COLO829 (cell line): ENCODE results near the gene RNF20.
"Not testable (repeated sequence)": the region's sequence is repeated elsewhere in the genome, so short reads cannot be mapped to it uniquely, and the experiment has no call there.

ENCODE experiments used
- DNase-seq: peaks from one replicate; pipeline ENCODE4 v3.0.0; 2012; ENCODE audit warnings: low spot score

The RNF20 gene

DNA sequence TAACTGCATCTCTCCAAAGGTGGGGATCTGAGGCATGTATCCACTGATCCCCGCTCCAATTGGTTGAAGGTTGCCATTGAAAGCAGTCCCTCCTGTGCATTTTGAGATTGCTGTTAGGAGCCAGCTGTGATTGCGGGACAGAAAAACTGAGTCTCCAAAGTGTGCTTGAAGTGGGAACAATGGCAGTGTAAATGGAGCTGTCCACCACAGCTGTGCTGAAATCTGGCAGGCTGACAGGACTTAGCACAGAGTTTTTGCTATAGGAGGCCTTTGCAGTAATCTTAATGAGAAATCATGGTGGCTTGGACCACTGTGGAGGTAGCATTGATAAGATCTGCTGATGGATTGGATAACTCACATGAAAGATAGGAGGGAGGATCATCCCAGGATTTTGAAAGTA is 3.3 kb downstream of the RNF20 start:
- peak; percentile 30 for DNase-seq

DNA sequence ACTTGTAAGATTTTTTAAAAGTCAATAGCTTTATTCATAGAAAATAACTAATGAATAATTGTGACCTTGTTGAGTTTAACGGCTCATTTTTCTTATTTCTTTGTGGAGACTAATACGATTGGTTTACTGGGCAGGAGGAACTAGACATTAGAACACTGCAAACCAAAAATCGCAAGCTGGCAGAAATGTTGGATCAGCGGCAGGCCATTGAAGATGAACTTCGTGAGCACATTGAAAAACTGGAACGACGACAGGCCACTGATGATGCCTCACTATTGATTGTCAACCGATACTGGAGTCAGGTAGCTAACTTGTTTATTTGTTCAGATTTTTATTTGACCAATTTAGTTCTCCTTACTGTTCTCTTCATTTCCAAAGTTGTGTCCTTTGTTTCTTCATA is 6.4 kb downstream of the RNF20 start:
- DNase-seq, result no peak

- DNase-seq, result no peak
Measured at GRCh38 chr9:101543098-101543735, 9.6 kb downstream of the RNF20 start.

GRCh38 chr9:101549472-101550098 is 15.9 kb downstream of the RNF20 start:
- not testable (repeated sequence) for DNase-seq

- DNase-seq, result no peak
Measured at GRCh38 chr9:101561740-101562139, 28.1 kb downstream of the RNF20 start.

- DNase-seq, result peak; percentile 82
Measured at GRCh38 chr9:101562966-101563365, 29.3 kb downstream of the RNF20 start.

- DNase-seq, result no peak
Measured at GRCh38 chr9:101564252-101564651, 30.6 kb downstream of the RNF20 start.

DNA sequence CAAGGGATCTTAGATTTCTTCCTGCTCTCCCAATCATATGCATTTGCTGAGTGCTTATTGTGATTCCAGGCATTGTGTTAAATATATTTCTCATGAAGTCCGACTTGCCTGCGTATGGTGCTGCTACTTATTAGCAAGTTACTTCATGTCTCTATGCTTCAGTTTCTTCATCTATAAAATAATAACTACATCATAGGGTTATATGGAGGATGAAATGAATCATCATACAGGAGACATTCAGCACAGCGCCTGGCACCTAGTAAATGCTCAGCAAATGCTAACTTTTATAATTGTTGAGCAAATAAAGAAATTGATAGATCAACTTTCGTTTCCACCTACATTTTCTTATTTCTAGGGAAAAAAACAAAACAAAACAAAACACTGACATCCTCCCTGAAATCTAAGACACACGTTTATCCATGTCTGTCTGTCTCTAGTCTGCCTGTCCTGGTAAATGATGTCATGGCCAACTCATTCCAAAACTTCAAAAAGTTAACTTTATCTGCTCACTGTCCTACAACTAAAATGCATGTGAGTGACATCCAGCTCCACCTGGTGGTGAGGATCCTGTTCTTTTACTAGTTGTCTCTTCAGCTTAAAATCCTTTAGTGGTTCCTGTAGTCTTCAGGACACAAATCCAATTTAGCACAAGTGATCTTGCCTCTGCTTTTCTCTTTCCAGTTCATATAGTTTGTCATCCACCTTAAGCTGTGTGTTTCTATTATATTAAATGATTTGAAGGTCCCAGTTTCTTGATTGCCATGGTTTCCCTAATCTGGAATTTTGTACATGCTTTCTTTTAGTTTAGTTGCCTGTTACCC is 33.5 kb downstream of the RNF20 start:
- DNase-seq, result peak; percentile 39

- no peak for DNase-seq
Measured at GRCh38 chr9:101567725-101568350, 34.2 kb downstream of the RNF20 start.

GRCh38 chr9:101569741-101570501 is 36.3 kb downstream of the RNF20 start:
- no peak for DNase-seq

DNA sequence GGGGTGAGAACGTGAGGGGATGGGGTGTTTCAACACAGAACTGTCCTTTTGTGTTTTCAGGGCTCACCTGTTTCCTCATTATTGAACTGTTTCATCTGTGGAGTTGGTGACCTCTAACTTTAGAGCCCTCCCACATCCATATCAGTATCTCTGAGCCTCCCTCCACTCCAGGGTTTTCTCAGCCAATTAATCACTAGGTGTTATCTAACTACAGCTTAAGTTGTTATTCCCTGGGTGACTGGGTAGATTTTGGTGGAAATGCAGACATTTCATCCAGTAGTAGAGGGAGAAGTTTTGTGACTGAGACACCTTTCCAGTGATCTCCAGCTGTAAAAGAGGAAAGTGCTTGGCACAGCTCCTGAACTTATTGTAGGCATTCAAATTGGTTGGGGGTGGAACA is 37.5 kb downstream of the RNF20 start:
- DNase-seq, result no peak

DNA sequence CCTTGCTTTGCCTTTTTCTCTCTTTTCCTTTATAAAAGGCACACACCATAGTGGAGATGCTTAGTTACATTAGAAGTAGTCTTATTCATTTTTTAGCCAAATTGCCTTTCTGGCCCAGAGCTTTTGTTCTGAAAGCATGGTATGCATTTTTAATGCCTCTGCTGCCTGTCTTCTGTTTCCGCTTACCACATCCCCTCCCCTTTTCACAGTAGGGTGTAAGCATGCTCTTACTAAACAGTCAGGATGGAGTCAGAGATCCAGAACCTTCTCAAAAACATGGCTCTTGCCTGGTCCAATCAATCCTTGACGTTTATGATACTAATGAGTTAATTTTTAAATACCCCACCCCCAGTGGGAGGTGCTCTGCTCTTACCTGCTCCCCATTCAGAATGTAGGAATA is 38.7 kb downstream of the RNF20 start:
- DNase-seq, result no peak

- no peak for DNase-seq
Measured at GRCh38 chr9:101574731-101575333, 41.2 kb downstream of the RNF20 start.

GRCh38 chr9:101578378-101578777 is 44.7 kb downstream of the RNF20 start:
- no peak for DNase-seq

GRCh38 chr9:101579711-101580545 is 46.3 kb downstream of the RNF20 start:
- no peak for DNase-seq

- DNase-seq, result peak; percentile 77
Measured at GRCh38 chr9:101582553-101582952, 48.9 kb downstream of the RNF20 start.

DNA sequence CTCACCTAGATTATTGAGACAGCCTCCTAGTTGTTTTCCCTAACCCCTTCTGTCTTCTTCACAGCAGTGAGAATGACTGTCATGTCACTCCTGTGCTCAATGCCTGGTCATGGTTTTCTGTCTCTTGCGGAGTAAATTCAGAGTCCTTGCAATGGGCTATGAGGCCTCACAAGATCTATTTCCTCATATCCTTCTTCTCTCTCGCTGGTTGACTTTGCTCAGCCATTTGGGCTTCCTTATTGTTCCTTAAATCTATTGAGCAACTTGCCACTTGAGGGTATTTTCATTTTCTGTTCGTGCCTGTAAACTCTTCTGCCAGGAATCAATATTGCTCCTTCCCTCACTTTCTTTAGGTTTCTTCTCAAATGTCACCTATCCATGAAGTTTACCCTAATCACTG is 52.1 kb downstream of the RNF20 start:
- DNase-seq, result no peak

DNA sequence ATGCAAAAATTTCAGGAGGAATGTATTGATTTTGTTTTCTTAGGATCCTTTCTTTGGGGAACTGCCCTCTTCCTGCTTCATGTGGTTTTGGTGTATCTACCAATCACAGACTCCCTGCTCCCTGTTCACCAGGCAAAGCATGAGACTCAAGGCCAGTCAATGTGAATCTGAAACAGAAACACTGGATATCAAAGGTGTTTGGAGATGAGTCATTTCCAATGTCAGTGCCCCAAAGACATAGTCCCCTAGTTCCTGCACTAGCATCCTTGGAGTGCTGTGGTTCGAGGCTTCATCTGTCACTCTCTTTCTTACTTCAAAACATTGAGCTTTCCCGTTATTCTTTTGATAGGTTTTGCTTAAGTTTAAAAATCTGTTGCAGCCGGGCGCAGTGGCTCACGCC is 53.0 kb downstream of the RNF20 start:
- DNase-seq, result no peak

GRCh38 chr9:101587332-101588043 is 53.8 kb downstream of the RNF20 start:
- DNase-seq, result no peak

DNA sequence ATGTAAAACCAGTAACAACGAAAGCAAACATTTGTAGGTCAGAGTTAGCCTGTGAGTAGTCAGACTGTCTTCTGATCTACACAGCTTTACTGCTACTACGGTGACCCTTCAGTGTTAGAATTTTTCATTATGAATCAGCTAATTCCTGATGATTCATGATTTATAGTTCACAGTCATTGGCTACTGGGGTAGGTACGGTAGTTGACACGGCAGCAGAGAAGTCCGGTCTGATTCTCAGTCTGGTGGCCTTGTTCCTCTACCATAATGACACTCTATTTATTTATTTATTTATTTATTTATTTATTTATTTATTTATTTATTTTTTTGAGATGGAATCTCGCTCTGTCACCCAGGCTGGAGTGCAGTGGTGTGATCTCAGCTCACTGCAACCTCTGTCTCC is 56.4 kb downstream of the RNF20 start:
- not testable (repeated sequence) for DNase-seq
